ENCODE measurements around the gene HTR1D. TPM values are rescaled to one million over a fixed set of nuclear protein-coding genes. Genes with fewer than 3 reads are reported as not detected.

HTR1D gene
- total RNA-seq, 3 donors from 2014 or later, result not detected

- H3K4me3 ChIP-seq, result no peak overlapping the region
- no peaks in the 10 kb centered on the region for H3K9me3 ChIP-seq
- peaks cover 8 to 40% of the 10 kb centered on the region in 2 donors for H3K27me3 ChIP-seq
- no peak for DNase-seq (ENCODE audit: low spot score in 2 of 2)
- no peaks in the 10 kb centered on the region for H3K4me1 ChIP-seq
- intact Hi-C loops (cut with DNase I; ENCODE audit: low total_unique reads), result no loop called here
- no peak overlapping the region for H3K27ac ChIP-seq
- TF ChIP-seq POLR2AphosphoS5 (IDR thresholded peaks at IDR 0.05) (no peak), POLR2A (IDR thresholded peaks at IDR 0.05) (no peak), CTCF (IDR thresholded peaks at IDR 0.05) (no peak)
- H3K36me3 ChIP-seq, result no peaks in the 10 kb centered on the region
These were observed 2.0 kb downstream of the HTR1D start for GRCh38 chr1:23215291-23215690.

DNA sequence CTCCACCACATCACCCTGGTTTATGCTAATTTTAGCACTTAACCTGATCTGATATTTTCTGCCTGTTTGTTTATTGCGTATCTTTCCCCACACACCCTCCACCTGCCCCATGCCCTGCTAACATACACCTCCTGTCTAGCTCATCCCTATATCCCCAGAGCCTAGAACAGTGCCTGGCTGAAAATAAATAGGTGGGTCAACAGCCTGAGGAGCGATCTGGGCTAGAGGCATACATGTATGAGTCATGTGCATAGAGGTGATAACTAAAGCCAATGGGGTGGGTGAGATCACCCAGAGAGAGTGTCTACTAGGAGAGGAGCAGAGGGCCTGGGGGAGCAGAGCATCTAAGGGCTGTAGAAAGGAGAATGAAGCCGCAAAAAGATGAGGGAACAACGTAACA lies 2.7 kb downstream of the HTR1D start:
- H3K4me1 ChIP-seq, result no peaks in the 10 kb centered on the region
- no peaks in the 10 kb centered on the region for H3K9me3 ChIP-seq
- H3K27me3 ChIP-seq, result peaks cover 8 to 40% of the 10 kb centered on the region in 2 donors
- H3K4me3 ChIP-seq, result no peak overlapping the region
- intact Hi-C loops (cut with DNase I; ENCODE audit: low total_unique reads), result no loop called here
- H3K36me3 ChIP-seq, result no peaks in the 10 kb centered on the region
- DNase-seq (ENCODE audit: low spot score in 2 of 2), result no peak
- TF ChIP-seq POLR2AphosphoS5 (IDR thresholded peaks at IDR 0.05), result no peak
- no peak for TF ChIP-seq POLR2A (IDR thresholded peaks at IDR 0.05)
- TF ChIP-seq CTCF (IDR thresholded peaks at IDR 0.05), result no peak
- H3K27ac ChIP-seq, result no peak overlapping the region

DNA sequence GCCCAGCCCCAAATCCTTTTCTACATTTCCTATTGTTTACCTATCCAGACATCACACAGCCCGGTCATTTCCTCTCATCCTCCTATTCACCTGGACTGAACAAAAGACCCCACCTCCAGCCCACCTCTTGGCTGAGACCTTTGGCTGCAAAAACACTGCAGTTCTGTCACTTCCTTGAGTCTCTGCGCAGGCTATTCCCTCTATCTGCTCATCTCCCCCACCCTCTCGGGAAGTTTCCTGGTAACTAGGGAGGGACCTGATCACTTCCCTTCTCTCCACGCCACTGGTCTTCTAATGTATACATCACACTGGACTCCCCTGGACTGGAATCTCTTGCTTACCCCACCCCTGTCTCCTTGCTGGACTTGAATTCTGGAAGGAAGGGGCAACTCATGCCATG lies 5.3 kb downstream of the HTR1D start:
- Histone ChIP-seq H3K36me3 (no peaks in the 10 kb centered on the region), H3K9me3 (no peaks in the 10 kb centered on the region), H3K4me1 (no peaks in the 10 kb centered on the region), H3K27ac (no peak overlapping the region), H3K4me3 (no peak overlapping the region), H3K27me3 (peaks cover 4 to 35% of the 10 kb centered on the region in 2 donors)
- no peak for DNase-seq (ENCODE audit: low spot score in 2 of 2)
- TF ChIP-seq POLR2AphosphoS5 (IDR thresholded peaks at IDR 0.05) (no peak), POLR2A (IDR thresholded peaks at IDR 0.05) (no peak), CTCF (IDR thresholded peaks at IDR 0.05) (no peak)
- intact Hi-C loops (cut with DNase I; ENCODE audit: low total_unique reads), result no loop called here

- H3K4me1 ChIP-seq, result no peaks in the 10 kb centered on the region
- DNase-seq (ENCODE audit: low spot score in 2 of 2), result no peak
- intact Hi-C loops (cut with DNase I; ENCODE audit: low total_unique reads), result no loop called here
- TF ChIP-seq POLR2A (IDR thresholded peaks at IDR 0.05), result no peak
- TF ChIP-seq CTCF (IDR thresholded peaks at IDR 0.05), result no peak
- TF ChIP-seq POLR2AphosphoS5 (IDR thresholded peaks at IDR 0.05), result no peak
- no peaks in the 10 kb centered on the region for H3K36me3 ChIP-seq
- no peak overlapping the region for H3K27ac ChIP-seq
- H3K4me3 ChIP-seq, result no peak overlapping the region
- peaks cover 0 to 25% of the 10 kb centered on the region in 2 donors for H3K27me3 ChIP-seq
- H3K9me3 ChIP-seq, result no peaks in the 10 kb centered on the region
These were observed 6.3 kb downstream of the HTR1D start for GRCh38 chr1:23210963-23211362.

DNA sequence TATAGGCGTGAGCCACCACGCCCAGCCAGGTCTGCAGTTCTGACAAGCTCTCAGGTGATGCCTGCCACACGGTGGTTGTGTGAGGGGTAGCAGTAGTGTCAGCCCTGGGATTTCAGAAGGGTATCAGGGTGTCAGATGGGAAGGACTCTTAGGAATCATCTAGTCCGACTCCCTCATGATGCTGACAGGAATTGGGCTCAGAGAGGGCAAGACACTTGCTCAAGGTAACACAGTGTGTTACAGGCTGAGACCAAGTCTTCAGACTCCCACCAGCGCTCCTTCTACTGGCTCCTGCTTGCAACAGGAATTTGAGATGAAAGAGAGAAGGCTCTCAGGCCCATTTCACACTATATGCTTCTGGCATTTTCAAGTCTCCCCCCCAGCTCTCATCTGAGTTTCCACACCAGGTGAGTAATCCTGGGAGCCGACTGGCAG lies 6.9 kb downstream of the HTR1D start:
- Histone ChIP-seq H3K27me3 (peaks cover 0 to 19% of the 10 kb centered on the region in 2 donors), H3K4me3 (no peak overlapping the region), H3K4me1 (no peaks in the 10 kb centered on the region), H3K36me3 (no peaks in the 10 kb centered on the region), H3K27ac (no peak overlapping the region), H3K9me3 (no peaks in the 10 kb centered on the region)
- DNase-seq (ENCODE audit: low spot score in 2 of 2), result no peak
- intact Hi-C loops (cut with DNase I; ENCODE audit: low total_unique reads), result no loop called here
- no peak for TF ChIP-seq POLR2A (IDR thresholded peaks at IDR 0.05)
- TF ChIP-seq CTCF (IDR thresholded peaks at IDR 0.05), result no peak
- TF ChIP-seq POLR2AphosphoS5 (IDR thresholded peaks at IDR 0.05), result no peak
